HG03103 (cell line): ENCODE measurements around the gene GPX5.

ENCODE experiments used
- ATAC-seq: cut with Tn5 transposase; IDR thresholded peaks from one replicate; pipeline ENCODE4 v1.9.1; 2021; ENCODE audit warnings: low read depth; ENCODE audit not compliant: unreplicated experiment

The GPX5 gene

DNA sequence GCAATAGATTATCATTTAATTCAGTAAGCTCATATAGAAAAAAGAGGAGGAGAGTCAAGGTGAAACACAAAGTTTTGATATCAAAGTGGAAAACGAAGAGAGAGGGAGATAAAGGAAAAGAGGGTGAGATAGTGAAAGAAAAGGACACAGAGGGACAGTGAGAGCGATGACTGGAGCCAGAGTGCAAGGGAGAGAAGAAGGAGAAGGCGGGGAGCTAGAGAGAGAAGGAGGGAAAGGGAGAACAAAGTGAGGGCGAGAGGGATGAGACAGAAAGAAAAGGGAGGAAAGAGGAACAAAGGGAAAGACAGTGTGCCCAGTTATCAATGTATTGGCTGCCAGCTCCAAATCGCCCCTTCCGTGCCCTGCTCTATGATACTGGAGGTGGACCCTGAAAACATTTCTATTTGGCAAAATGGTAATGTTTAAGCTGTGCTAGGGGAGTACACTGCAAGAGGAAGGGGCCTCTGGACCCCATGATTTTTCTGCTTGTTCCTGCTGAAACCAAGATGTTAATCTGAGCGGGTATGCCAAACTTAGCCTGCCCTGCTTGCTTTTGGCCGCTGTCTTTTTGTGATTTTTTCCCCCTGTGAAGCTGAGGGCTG lies 27.8 kb downstream of the GPX5 start:
- no peak for ATAC-seq

DNA sequence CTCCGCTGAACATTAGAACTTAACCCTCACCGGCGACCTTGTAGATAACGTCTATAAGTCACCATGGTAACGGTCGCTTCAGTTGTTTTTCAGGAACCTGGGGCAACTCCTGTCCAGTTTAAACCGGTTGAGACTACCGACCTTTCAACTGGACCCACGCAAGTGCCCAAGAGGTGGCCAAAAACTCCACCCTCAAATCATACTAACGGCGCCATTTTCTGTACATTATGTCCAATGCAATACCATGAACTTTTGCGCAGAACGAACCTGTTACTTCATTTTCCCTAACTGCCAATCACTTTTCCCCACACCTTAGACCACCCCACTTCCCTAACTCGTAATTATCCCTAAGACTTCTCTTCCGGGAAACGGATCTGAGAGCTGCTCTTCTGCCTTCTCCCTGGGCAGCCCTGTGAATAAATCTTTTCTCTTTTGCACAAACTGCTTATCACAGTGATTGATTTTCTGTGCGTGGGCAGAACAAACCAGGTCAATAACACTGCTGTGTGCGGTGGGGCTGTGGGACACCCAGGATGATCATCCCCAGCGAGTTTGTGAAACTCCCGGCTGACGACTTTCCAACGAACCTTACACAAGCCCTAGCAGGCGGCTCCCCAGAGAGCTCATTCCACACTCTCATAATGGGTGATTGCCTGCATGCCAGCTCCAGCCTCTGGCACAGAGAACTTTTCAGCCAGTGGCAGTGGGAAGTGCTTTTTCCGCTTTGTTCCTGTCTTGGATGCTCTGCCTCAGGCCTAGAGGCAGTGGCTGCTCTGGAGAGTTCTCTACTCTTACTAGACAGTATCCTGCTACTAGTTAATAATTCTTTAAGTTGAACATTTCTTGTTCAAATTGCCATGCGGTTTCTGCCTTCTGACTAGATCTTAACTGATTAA lies 28.6 kb downstream of the GPX5 start:
- ATAC-seq, result no peak

DNA sequence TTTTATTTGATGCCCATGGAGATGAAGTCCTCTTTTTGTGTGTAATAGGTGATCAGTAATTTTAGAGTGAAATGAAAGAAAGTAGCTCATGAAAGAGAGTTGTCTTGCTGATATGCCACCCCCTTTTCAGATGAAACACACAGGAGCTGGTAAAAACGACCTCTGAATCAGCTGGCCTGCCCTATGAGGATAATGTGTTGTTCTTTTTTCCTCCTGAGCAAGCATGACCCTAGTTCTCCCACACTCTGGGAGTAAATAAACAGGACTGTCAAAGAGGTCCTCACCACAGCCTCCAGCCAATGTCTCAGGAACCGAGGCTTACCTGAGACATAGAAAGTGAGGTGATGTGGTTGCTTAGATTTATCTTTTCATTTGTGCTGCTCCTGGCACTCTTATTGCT lies 29.5 kb downstream of the GPX5 start:
- no peak for ATAC-seq

DNA sequence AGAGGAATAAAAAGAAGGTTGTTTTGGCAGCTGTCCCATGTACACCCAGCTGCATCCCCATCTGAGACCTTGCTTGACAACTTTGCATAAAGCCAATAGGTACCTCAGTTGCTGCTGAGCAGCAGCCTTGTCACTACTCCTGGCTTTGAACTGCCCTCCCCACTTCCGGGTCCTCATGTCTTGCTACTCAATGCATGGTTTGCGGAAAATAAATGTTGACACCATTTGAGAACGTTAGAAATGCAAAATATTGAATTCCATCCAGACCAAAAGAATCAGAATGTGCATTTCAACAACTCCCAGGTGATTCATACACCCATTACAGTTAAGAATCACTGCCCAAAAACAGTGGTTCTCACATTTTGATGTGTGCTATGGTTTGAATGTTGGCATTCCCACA lies 32.9 kb downstream of the GPX5 start:
- ATAC-seq, result no peak

DNA sequence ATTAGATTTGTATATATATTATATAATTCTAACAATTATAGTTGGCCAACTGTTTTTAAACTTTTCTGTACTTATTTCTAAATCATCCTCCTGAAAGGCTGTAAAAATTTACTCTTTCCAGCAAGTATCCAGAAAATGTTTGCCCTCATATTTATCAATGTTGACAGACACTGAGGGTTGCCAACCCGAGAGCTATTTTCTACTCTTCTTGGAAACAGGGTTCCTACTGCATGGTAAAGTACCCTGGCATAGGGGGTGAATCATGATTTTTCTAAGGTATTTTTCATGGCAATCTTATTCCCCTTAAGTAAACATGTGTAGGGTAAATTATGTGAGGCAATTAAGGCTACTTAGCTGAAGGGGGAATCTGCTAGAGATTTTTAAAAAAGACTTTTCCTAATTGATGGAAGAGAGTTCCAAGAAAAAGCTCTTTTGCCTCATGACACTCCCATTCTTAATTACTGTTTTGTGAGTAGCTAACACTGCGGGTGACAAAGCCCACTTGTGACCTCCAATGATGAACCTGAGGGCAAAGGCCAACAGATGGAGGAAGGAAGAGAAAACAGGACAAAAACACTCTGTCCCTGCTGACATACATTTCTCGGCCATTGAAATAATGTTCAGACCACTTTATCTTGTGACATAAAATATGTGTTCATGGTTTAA lies 37.9 kb downstream of the GPX5 start:
- ATAC-seq, result no peak

DNA sequence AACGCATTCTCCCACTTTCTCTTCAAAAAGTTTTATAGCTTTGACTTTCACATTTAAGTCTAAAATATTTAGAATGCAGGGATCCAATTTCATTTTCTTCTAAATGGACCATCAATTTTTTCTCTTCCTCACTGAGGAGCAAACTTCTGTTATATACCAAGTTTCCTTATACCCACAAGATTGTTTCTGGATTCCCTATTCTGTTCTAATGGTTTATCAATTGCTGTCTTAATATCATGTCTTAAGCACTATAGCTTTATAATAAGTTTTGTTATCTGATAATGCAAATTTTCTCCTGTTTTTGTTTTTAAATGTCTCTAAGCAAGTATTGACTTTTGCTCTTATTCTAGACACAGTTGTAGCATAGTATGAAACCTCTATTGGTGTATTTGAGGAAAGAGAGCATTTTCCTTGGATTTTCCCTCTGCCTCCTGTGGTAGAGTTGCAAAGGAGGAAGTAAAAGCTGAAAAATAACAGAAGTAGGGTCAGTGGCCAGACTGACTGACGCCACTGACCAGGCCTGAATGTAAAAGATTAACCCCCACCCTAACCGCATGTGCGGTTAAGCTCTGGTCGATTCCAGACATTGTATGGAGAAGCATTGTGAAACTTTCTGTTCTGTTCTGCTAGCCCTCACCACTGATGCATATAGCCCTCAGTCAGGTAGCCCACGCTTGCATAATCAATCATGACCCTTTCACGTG lies 40.3 kb downstream of the GPX5 start:
- no peak for ATAC-seq

DNA sequence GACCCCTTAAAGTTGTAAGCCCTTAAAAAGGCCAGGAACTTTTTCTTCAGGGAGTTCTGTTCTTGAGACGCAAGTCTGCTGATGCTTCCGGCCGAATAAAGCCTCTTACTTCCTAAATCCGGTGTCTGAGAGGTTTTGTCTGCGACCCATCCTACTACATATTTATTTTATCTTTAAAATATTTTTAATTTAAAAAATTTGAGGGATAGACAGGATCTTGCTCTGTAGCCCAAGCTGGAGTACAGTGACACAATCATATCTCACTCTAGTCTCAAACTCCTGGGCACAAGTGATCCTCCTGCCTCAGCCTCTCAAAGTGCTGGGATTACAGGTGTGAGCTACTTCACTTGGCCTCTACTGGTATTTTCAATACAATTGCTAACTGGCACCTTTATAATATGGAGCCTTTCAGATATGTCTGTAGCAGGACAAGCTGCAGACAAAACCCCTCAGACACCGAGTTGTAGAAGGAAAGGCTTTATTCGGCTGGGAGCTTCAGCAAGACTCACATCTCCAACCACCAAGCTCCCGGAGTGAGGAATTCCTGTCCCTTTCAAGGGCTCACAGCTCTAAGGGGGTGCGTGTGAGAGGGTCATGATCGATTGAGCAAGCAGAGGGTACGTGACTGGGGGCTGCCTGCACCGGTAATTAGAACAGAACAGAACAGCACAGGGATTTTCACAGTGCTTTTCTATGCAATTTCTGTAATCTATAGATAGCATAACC lies 41.0 kb downstream of the GPX5 start:
- ATAC-seq, result no peak

DNA sequence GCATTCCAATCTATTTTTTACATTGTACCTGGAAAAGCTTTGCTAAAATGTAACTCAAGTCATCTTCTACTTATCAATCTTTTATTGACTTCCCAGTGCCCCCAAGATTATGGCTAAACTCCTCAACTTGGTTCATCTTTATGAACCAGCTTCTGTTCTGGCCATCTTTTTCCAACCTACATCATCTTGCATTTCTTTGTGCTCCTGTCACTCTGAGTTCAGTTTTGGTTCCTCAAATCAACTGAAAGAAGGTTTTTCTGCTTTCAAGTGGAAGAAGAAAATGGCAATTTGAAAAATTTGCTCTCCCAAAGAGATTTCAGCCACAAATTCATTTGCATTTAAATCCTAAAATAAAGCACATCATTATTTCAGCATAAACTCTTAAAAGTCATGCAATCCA lies 41.8 kb downstream of the GPX5 start:
- ATAC-seq, result no peak

DNA sequence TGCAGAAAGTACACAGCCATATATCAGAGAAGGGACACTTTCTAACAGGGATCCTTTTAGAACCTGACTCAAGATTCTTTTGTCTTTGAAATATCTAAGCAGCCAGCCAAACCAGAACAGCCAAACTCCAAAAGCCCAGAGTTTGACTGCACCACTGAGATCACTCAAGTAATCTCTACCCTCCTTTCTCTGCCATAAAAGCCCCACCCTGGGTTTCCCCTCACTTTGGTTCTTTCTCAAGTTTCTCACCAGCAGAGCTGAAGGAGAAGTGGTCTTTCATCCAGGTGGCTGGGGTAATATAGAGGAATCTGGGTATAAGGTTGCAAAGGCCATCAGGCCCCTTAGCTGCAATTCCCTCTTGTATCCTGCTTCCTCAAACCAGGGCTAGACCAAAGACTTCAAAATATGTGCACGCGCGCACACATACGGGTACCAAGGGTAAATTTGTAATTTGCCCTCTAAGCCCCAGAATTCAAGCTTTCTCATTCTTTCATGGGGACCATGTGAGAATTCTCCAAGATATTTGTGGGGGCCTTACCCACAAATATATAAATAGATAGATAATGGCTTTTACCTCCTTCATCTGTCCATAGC lies 42.9 kb downstream of the GPX5 start:
- ATAC-seq, result no peak

DNA sequence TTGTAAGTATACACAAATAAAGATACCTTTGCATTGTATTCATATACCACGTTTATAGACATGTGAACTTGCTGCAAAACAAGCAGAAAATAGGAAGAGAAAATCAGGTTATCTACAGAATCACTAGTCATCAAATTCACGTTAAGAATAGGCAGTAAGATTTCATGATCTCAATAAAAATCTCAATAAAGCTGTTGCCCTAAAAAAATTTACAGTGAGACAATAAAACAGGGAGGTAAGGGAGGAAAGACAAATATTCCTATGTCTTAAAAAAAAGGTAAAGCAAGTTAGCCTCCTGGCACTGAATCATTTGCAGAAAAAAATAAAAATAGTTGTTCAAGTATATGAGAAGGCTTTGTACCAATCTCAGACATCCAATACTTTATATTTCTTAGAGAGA lies 44.1 kb downstream of the GPX5 start:
- ATAC-seq, result no peak

DNA sequence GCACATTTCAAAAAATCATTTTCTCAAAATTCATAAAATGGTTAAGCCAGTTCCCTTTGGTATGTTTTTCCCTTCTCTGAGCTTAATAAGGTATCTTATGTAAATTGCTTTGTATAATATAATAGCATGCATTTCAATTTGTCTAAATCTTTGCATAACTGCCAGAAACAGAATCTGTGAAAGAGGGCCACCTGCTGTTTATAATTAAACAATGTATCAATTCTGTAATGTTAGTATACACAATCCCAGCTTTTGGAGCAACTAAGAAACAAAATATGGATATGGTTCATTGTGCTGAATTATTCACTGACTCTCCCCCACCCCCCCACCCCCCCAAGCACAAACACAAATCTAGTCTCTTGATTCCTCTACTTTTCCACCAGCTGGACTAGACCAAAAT lies 54.8 kb downstream of the GPX5 start:
- ATAC-seq, result no peak

DNA sequence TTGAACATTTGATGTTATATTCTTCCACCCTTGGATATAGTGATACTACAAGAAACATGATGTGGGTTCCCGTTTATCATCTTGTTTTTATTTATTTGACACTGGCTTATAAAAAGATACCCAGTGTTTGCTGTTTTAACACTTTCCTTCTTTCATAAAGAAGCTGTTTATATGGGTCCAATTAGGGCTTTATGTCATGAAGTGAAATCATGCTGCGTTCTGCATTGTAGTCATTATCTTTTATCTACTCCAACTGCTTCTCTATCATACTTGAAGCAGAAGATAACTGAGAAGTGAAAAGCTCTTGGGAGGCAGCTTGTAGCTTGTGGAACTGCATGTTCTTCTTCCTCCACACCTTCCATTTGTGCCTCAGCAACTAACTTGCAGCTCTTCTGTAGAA lies 57.8 kb downstream of the GPX5 start:
- ATAC-seq, result no peak
